HPDE6-E6E7 (cell line): ENCODE results near the gene MEGF6.

Experiments
- DNase-seq: peaks from one replicate; pipeline ENCODE4 v3.0.0; 2011; ENCODE audit warnings: missing footprints; ENCODE audit errors: extremely low spot score

The MEGF6 gene

GRCh38 chr1:3521426-3521825 is 89.9 kb downstream of the MEGF6 start:
- no peak for DNase-seq

DNA sequence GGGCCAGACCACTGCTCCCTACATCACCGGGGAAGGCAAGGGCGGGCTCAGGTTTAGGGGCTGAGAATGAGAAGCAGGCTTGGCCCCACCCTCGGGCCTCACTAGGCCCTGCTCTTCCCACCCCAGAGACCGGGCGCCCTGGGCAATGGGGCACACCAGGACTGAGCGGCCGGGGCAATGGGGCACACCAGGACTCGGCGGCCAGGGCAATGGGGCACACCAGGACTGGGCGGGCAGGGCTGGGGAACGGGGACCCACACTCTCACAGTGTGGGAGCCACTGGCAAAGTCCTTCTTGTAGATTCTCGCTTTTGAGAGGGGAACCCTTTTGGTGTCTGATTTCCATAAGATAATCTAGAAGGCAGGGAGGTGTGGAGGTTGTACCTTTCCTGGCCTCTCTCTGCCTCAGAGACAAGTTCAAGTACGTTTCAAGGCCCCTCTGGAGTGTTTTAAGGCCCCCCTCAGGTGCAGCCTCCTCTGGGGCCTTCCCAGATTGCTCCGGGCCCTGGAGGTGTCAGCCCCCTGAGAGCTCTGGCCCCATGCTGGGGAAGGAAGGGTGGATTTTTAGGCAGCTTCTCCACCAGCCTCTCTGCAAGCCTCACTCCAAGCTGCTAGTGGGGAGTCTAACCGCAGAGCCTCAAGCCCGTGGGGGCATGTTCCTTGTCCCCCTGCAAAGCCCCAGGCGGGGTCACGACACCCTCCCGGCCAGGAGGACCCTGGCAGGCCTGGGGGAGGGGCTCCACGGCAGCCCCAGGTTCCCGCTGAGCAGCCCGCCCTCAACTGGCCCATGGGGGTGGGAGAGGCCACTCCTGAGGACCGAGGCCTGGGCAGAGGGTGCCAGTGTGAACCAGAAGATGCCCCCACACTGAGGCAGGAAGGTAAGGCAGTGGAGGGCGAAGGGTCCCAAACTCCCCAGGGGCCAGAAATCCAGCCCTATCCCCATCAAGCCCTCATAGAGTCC is 90.6 kb downstream of the MEGF6 start:
- DNase-seq: no peak

DNA sequence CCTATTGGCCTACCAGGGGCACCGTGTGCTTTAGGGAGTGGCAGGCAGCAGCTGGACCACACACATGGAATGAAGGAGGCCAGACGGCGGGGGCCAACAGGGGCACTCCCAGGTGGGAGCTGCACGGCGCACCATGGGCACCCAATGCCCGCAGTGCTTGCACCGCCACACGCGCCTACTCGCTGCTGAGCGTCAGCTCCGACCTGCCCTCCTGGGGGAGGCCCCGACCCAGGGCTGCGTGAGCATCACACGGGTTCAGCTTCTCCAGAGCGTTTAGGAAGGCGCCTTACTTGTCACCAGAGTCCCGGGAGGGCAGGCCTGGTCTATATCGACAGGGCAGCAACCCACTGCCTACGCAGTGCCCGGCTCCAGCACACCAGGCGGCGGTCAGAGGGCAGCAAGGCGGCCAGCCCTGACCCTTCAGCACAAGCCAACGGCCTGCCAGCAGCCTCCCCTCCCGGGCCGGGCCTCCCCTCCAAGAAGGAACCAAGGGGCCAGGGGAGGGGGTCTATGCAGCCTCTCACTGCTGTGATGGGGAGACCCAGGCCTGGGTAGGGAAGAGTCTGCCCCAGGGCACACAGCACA is 91.9 kb downstream of the MEGF6 start:
- DNase-seq: no peak

GRCh38 chr1:3518756-3519155 is 92.6 kb downstream of the MEGF6 start:
- no peak for DNase-seq

DNA sequence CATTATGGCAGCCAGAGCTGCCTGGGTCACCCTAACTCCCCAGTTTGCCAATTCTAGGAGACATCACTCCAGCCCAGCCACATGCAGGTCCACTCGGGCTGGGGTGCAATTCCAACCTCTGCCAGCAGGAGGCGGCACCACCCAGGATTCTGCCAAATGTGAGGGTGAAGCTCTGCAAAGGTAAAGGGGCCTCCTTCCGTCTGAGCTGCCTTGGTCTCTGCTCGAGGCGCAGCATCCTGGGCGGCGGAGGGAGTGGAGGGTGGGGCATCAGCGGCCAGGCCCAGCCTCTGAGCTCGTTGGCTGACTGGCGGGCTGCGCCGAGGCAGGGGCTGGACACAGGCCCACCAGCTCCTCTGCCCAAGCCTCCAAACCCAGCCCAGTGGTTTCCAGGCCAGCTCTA is 93.1 kb downstream of the MEGF6 start:
- DNase-seq: no peak

DNA sequence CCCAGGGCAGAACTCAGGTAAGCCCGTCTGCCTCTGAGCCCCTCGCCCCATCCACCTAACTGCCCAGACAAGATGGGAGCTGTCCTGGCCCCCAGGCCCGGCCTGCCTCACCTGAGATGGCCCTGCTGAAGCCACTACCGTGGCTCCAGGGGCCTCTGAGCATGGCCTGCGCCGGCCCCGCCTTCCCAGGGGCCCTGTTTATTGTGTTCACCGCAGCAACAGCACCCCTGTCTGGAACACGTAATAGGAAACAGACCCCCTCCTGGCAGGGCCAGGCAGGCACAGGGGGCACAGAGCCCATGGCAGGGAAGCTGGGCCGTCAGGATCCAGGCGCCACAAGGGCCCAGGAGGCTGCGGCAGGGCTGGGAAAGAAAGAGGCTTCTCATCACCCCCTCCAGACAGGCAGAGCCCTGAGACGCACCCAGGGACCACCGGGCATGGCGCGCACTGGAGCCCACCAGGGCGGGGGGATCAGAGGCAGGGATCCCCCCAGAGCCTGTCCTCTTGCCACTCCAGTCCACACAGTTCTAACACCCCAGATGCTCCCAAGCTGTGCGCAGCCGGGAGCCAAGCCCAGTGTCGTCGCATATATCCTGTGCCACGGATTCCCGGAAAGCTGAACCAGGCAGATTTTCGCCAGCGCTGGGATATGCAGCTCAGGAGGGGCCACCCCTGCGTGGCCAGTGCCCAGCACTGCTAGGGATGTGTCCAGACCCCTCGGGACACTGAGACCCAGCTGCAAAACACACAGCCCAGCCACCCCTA is 94.2 kb downstream of the MEGF6 start:
- DNase-seq: no peak

DNA sequence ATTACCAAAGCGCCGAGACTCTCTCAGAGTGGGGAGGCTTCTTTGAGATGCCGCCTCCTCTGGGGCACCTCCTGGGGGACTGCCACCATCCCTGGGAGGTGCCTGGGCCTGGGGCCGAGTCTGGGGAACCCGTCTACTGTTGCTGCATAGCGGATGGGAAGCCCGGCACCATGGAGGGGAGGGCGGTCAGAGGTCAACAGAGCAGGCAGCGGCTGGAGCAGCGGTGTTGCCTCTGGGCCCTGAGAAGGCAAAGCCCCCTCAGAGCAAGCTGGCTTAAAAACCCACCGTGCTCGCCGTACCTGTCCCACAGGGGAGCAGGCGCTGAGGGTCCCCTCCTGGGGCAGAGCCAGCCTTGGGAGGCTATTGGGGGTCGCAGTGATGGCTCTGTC is 94.8 kb downstream of the MEGF6 start:
- DNase-seq: no peak

DNA sequence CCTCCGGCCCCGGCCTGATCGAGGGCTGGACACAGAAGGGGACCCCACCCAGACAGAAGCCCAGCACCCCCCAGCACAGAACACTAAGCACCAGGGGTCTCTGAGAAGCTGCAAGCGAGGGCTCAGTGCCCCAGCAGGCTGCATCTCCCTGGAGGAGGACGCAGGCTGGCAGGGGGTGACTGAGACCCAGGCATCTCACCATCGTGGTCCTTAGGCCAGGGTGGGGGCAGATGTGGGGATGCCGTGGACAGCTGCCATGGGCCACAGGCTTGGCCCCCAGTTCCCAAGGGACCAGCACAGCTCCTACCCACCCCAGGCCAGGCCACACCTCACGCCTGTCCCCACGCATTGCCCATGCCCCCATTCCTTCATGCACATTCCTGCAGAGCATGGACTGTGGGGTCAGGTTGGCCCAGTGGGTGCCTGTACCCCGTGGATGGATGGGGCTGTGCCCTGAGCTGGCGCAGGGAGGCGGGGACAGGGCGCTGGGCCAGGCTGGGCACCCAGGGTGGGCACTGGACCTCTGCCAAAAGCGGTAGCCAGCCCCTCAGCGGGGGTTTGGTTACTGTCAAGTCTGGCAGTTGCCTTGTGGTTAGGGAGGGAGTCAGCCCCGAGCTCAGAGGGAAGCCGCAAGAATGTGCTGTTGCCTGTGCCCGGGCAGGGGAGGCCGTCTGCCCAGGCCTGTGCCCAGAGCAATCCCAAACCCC is 95.4 kb downstream of the MEGF6 start:
- DNase-seq: no peak

DNA sequence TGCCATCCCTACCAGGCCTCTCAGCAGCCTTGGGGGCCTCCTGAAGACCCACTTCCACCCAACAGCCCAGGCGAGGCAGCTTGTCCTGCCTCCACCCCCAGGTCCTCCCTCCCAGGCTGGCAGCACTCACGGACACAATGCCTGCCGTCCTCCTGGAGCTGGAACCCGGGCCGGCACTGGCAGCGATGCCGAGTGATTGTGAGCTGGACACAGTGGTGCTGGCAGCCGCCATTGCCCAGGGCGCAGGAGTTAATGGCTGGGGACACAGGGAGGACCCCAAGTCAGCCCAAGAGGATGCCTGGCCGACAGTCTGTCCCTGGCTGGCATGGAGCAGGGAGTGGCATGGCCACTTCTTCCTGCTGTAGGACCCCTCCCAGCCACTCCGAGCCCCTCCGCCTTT is 96.0 kb downstream of the MEGF6 start:
- no peak for DNase-seq

DNA sequence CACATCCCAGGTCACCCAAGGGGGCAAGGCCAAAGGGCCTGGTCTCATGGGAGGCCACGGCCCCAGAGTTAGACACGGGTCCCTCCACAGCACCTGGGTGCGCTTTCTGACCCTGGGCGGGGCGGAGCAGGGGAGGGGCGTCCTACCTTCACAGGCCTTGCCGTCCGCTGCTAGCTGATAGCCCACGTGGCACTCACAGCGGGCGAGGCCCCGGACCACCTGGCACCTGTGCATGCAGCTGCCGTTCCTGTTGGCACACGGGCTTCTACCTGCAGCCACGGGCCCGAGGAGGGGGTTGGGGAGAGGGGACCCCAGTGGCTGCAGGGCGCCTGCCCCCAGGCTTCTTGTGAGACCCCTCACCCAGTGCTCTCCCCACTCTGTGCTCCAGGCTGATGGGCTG is 96.9 kb downstream of the MEGF6 start:
- no peak for DNase-seq

DNA sequence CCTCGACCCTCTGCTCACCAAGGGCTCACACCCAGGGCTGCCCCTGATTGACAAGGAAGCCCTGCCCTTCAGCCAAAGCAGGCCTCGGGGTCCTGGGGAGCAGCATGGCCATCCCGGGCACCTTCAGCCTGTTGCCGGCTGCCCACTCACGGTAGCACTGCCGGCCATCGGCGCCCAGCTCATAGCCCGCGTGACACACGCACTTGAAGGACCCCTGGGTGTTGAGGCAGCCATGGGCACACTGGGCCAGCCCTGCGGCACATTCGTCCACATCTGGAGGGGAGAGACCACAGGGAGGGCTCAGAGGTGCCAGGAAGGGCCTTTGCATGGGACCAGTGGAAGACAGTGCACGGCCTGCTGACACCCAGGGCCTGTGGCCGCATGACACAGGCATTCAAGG is 99.5 kb downstream of the MEGF6 start:
- no peak for DNase-seq

DNA sequence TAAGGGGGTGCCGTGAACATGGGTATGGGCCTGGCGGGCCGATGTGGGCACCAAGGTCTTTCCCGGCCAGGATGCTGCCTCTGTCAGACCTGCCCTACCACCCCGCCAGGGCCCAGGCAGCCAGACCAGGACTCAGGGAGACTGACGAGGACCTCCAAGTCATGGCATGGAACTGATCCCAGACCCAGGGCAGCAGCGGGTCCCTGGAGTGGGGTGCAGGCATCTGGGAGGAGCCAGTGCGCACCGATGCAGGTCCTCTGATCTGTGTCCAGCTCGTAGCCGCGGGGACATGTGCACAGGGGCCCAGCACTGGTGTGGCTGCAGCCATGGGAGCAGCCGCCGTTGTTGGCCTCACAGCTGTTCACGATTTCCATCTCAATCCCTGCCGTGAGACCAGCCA is 100.0 kb downstream of the MEGF6 start:
- no peak for DNase-seq

GRCh38 chr1:3510956-3511250 is 100.4 kb downstream of the MEGF6 start:
- DNase-seq: no peak

DNA sequence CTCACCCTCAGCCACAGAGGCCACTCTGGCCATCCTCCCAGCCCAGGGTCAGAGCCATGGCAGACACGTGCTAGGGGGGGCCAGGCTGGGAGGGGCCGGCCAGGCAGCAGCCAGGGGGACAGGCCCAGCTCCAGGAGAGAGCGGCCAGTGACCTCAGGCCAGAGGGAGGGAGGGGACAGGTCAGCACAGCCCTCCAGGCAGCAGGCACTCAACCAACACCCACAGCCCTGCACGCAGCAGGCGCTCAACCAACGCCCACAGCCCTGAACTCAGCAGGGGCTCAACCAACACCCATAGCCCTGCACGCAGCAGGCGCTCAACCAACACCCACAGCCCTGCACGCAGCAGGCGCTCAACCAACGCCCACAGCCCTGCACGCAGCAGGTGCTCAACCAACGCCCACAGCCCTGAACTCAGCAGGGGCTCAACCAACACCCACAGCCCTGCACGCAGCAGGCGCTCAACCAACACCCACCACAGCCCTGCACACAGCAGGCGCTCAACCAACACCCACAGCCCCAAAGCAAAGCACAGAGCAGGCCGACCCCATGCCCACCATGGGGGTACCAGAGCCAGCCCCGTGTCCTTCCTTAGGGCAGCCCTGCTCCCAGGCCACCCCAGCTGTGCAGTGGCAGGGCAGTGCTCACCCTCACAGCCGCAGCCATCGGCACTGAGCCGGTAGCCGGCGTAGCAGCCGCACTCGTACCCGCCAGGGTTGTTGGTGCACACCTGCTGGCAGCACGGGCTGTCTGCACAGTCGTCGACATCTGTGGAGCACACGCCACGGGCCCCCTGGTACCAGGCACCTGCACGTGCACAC is 101.0 kb downstream of the MEGF6 start:
- no peak for DNase-seq

DNA sequence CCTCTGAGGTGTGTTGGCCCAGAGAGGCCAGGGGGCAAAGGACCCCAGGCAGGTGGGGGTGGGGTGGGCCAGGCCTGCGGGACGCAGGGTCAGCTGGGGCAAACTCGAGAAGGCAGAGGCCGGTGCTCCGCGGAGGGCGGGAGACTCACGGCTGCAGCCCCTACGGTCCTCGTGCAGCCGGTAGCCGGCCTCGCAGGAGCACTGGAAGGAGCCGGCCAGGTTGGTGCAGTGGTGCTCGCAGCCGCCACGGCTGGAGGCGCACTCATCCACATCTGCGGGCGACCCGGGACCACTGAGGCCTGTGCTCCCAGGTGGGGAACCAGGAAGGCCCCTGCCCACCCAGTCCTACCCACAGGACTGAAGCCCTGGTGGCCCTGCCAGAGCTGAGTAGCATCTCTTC is 101.6 kb downstream of the MEGF6 start:
- DNase-seq: no peak

GRCh38 chr1:3508757-3509415 is 102.4 kb downstream of the MEGF6 start:
- no peak for DNase-seq

GRCh38 chr1:3507636-3508275 is 103.6 kb downstream of the MEGF6 start:
- no peak for DNase-seq

GRCh38 chr1:3506943-3507342 is 104.4 kb downstream of the MEGF6 start:
- no peak for DNase-seq

DNA sequence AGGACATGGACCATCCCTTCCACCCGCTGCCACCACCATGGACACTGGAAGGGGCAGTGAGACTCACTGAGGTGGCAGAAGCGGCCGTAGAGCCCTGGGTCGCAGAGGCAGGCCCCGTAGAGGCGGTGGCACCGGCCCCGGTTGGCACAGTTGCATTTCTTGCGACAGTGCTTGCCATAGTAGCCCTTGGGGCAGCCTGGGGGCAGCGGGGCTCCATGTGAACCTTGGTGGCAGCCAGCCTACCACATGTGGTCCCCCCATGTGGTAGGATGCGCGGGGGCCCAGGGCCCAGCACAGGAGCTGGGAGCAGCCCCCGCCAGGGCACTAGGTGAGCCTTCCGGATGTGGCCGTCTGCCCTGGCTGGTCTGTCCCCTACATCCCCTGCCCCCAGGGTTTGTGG is 105.3 kb downstream of the MEGF6 start:
- no peak for DNase-seq

DNA sequence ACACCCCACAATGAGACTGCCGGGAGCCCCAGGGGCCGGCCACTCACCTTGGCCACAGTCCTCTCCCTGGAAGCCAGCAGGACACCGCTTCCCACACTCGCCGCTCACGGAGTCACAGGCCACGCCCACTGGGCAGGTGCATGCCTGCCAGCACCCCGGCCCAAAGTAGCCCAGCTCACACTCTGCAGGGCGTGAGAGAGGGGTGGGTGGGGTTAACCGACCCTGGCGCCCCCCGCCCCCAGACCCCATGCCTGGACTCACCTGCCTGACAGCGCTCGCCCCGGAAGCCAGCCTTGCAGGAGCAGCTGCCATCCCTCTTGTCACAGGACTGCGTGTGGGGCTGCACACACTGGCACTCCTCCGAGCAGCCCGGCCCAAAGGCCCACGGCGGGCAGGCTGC is 106.1 kb downstream of the MEGF6 start:
- DNase-seq: no peak

- no peak for DNase-seq
Measured at GRCh38 chr1:3504822-3505153, 106.5 kb downstream of the MEGF6 start.
